ENCODE measurements around the gene FHDC1.
A peak's percentile ranks its signal among the peaks of the same experiment; 100 is the strongest.

Gene FHDC1

GRCh38 chr4:152929888-152930287 is 6.2 kb upstream of the FHDC1 start:
- TF ChIP-seq CTCF (IDR thresholded peaks at IDR 0.05; ENCODE audit: low read depth, low read length) = no peak
- H3K4me3 ChIP-seq (ENCODE audit: low read depth, low read length) = no peak overlapping the region
- in situ Hi-C loops (cut with HindIII; ENCODE audit: low sequenced_read_pairs) = no loop called here
- DNase-seq (ENCODE audit: low read depth, low spot score) = no peak

DNA sequence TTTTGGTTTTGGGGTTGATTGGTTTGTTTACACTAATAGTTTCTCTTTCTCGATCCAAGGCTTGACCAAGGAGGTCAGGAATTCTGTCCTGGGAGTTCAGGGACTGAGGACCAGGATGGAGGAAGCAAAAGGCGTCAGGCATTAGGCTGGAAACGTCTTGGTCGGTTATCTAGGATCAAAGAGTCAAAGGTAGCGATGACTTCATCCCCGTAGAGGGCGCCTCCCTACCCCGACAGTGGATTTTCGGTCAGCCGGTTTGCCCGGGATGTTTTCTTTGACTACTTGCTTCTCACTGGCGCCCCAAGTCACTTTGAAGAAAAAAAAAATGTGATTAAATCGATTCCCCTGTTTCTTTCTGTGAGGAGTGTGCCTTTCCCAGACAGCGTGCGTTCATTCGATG is 980 bp upstream of the FHDC1 start:
- H3K4me3 ChIP-seq (ENCODE audit: low read depth, low read length) = no peak overlapping the region
- DNase-seq (ENCODE audit: low read depth, low spot score) = no peak
- no peak for TF ChIP-seq CTCF (IDR thresholded peaks at IDR 0.05; ENCODE audit: low read depth, low read length)
- in situ Hi-C loops (cut with HindIII; ENCODE audit: low sequenced_read_pairs) = no loop called here

DNA sequence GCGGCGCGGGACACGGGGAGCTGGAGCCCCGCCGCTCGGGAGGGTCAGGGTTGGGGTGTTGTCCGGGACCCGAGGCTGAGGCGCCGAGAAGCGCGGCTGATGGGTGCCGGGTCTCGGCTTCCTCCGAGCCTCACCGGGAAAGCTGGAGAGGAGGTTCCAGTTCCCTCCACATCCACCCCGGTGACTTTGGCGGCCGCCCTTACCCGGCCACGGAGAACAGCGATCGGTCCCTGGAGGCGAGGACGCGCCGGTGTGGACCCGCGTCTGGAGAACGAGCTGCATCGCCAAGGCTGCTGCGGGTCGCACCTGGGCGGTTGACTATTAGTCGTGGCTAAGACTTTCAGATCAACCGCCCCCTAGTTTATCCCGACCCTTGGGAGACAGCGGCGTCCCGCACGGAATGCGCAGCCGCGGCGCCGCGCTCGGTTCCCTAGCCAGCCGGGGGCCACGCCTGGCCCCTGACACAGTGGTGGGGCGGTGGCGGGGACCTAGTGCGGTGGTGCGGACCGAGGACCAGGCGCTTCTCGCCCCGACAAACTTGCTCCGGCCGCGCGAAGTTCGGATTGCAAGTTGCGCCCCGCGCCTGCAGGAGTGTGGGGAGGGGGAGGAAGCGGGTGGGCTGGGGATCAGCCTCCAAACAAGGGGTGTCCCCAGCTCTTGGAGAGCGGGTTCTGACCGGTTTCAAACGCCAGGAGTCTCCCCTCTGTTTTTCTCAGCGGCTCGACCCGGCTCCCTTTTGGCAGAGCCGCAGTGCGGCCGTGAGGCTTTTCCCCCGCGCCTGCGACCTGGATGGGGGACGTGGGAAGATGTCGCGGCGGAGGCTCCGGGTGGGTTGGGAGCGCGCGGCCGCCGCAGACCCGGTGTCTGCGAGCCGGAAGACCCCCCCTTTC is 568 bp downstream of the FHDC1 start:
- no peak for DNase-seq (ENCODE audit: low read depth, low spot score)
- in situ Hi-C loops (cut with HindIII; ENCODE audit: low sequenced_read_pairs) = no loop called here
- TF ChIP-seq CTCF (IDR thresholded peaks at IDR 0.05; ENCODE audit: low read depth, low read length) = peak; percentile 7

GRCh38 chr4:152937336-152938236 is 1.5 kb downstream of the FHDC1 start:
- TF ChIP-seq CTCF (IDR thresholded peaks at IDR 0.05; ENCODE audit: low read depth, low read length) = no peak
- H3K4me3 ChIP-seq (ENCODE audit: low read depth, low read length) = peak overlapping the region; percentile 48
- peak; percentile 35 for DNase-seq (ENCODE audit: low read depth, low spot score)
- in situ Hi-C loops (cut with HindIII; ENCODE audit: low sequenced_read_pairs) = no loop called here

More for the DNA sequence above, 568 bp downstream of the FHDC1 start:
- peak overlapping the region; percentile 48 for H3K4me3 ChIP-seq (ENCODE audit: low read depth, low read length)

GRCh38 chr4:152938237-152938947 is 2.3 kb downstream of the FHDC1 start:
- TF ChIP-seq CTCF (IDR thresholded peaks at IDR 0.05; ENCODE audit: low read depth, low read length) = no peak
- DNase-seq (ENCODE audit: low read depth, low spot score) = no peak
- in situ Hi-C loops (cut with HindIII; ENCODE audit: low sequenced_read_pairs) = no loop called here
- peak overlapping the region; percentile 43 for H3K4me3 ChIP-seq (ENCODE audit: low read depth, low read length)

- TF ChIP-seq CTCF (IDR thresholded peaks at IDR 0.05; ENCODE audit: low read depth, low read length) = no peak
- in situ Hi-C loops (cut with HindIII; ENCODE audit: low sequenced_read_pairs) = no loop called here
- no peak for DNase-seq (ENCODE audit: low read depth, low spot score)
- H3K4me3 ChIP-seq (ENCODE audit: low read depth, low read length) = no peak overlapping the region
Measured at GRCh38 chr4:152939621-152940020, 3.5 kb downstream of the FHDC1 start.

Measured in astrocyte of the spinal cord (primary cell).